ENCODE data around the gene ABR. TPM values are rescaled to one million over a fixed set of nuclear protein-coding genes. Genes with fewer than 3 reads are reported as not detected.
A peak's percentile ranks its signal among the peaks of the same experiment; 100 is the strongest.

The ABR gene
- total RNA-seq, 4 donors from 2014 or later = 35.4 to 192 (median 138) TPM

DNA sequence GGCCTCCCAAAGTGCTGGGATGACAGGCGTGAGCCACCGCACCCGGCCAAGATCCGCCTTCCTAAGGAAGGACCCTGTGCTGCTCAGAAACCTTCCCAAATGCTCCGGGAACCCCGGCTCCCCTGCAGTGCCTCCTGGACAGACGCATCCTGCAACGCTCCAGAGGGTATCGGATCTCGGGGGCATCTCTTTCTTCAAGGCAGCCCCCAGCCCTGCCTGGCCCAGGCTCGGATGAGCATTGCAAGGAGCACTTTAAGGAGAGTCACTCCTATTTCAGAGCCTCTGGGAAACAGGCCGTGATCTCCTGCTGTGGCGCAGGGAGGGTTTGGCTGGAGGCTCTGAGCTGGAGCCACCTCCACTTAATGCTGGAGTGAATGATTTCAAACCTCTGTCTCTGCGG, 17.2 kb upstream of the ABR start:
- no peak for DNase-seq
- H3K4me3 ChIP-seq = no peak overlapping the region
- H3K9me3 ChIP-seq = no peaks in the 10 kb centered on the region
- TF ChIP-seq POLR2A (IDR thresholded peaks at IDR 0.05) = no peak
- TF ChIP-seq, protein P1, sequence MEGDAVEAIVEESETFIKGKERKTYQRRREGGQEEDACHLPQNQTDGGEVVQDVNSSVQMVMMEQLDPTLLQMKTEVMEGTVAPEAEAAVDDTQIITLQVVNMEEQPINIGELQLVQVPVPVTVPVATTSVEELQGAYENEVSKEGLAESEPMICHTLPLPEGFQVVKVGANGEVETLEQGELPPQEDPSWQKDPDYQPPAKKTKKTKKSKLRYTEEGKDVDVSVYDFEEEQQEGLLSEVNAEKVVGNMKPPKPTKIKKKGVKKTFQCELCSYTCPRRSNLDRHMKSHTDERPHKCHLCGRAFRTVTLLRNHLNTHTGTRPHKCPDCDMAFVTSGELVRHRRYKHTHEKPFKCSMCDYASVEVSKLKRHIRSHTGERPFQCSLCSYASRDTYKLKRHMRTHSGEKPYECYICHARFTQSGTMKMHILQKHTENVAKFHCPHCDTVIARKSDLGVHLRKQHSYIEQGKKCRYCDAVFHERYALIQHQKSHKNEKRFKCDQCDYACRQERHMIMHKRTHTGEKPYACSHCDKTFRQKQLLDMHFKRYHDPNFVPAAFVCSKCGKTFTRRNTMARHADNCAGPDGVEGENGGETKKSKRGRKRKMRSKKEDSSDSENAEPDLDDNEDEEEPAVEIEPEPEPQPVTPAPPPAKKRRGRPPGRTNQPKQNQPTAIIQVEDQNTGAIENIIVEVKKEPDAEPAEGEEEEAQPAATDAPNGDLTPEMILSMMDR (IDR thresholded peaks at IDR 0.05) = no peak
- H3K4me1 ChIP-seq = no peaks in the 10 kb centered on the region
- no peaks in the 10 kb centered on the region for H3K36me3 ChIP-seq
- intact Hi-C loops (cut with DNase I; ENCODE audit: low total_unique reads) = no loop called here
- H3K27ac ChIP-seq = peak overlapping the region in 1 of 2 donors; percentile 49
- H3K27me3 ChIP-seq = no peaks in the 10 kb centered on the region

DNA sequence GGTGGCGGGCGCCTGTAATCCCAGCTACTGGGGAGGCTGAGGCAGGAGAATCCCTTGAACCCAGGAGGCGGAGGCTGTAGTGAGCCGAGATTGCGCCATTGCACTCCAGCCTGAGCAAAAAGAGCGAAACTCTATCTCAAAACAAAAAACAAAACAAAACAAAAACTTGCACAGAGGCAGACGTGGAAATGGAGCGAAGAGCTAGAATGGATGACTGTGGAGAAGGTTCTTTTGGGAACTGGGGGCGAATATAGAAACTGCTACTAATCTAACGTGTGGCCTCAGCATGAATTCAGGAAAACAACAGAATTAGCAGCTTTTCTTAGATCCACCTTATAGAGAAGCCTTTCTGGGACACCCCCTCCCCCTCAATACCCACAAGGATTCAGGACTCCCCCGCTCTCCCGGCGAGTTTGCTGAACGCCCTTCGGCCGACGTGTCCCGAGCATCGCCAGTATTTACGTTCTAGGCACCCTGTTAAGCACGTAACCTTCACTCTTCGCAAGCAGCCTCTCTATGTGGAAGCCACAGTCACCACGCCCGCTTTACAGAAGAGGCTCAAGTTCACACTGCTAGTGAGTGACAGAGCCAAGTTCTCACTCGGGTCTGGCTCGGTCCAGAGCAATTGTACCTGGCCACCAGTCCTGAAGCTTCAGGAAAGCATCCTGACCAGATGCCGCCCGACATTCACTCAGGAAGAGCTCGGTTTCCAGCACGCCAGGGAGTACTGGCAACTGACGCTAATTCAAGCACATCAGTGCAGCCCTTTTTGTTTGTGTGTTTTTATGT, 13.3 kb upstream of the ABR start:
- Histone ChIP-seq H3K9me3 (no peaks in the 10 kb centered on the region), H3K4me3 (no peak overlapping the region), H3K4me1 (no peaks in the 10 kb centered on the region), H3K27ac (no peak overlapping the region), H3K27me3 (no peaks in the 10 kb centered on the region), H3K36me3 (no peaks in the 10 kb centered on the region)
- intact Hi-C loops (cut with DNase I; ENCODE audit: low total_unique reads) = no loop called here
- DNase-seq = no peak
- no peak for TF ChIP-seq POLR2A (IDR thresholded peaks at IDR 0.05)
- TF ChIP-seq, protein P1 (IDR thresholded peaks at IDR 0.05) = no peak

DNA sequence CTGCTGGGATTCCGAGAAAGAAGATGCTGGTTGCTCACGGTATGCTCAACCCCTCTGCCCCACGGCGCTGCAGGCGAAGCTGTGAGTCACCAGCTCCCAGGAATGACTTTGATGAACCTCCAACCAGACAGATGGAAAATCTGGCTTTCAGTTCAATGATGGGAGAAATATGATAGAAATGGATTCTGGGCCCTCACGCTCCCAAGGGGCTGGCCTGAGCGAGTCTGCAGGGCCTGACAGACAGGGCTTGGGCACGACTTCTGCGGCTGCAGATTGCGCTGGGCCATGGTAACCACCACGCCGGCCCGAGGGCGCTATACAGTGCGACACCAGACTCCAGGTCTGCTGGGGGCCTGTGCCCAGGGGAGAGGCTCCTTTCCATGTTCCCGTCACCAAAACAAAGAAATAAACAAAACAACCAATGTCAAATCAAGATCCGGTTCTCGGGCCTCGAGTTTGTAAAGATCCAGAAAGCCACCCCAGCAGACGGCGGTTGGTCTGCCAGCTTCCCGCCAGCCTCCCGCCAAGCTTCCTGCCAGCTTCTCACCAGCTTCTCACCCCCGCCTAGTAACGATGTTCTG, 11.1 kb upstream of the ABR start:
- DNase-seq = no peak
- H3K27ac ChIP-seq = no peak overlapping the region
- H3K4me3 ChIP-seq = no peak overlapping the region
- no peak for TF ChIP-seq POLR2A (IDR thresholded peaks at IDR 0.05)
- TF ChIP-seq, protein P1 (IDR thresholded peaks at IDR 0.05) = no peak
- no peaks in the 10 kb centered on the region for H3K27me3 ChIP-seq
- H3K4me1 ChIP-seq = no peaks in the 10 kb centered on the region
- intact Hi-C loops (cut with DNase I; ENCODE audit: low total_unique reads) = no loop called here
- no peaks in the 10 kb centered on the region for H3K36me3 ChIP-seq
- no peaks in the 10 kb centered on the region for H3K9me3 ChIP-seq

DNA sequence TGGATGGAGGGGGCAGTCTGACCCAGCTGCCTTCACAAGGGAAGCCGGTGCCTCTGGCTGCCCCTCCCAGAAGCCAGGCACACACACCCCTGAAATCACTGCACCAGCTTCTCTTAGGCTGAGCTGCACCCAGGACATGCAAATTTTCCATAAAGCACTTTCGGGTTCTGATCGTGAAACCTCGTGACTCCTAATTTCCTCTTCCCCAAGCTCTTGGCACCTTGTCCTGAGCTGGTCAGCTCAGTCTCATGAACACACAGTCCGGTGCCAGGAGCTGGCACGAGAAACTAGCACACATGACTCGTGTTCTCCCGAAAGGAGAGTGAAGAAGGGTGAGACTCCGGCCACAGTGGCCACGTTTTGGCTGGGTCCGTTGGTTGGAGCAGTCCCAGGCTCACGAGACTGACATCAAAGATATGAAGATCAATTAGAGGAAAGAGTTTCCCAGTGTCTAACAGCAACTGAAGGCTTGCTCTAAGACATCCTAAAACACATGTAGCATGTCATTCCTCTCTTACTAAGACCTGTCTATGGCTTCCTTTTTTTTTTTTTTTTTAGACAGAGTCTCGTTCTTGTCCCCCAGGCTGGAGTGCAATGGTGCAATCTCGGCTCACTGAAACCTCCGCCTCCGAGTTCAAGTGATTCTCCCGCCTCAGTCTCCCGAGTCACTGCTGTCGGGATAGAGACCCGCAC, 9.2 kb upstream of the ABR start:
- Histone ChIP-seq H3K27ac (peak overlapping the region; percentile 30 to 77), H3K36me3 (no peaks in the 10 kb centered on the region), H3K27me3 (no peaks in the 10 kb centered on the region), H3K4me1 (no peaks in the 10 kb centered on the region), H3K4me3 (no peak overlapping the region), H3K9me3 (no peaks in the 10 kb centered on the region)
- TF ChIP-seq POLR2A (IDR thresholded peaks at IDR 0.05) = no peak
- TF ChIP-seq, protein P1 (IDR thresholded peaks at IDR 0.05) = no peak
- intact Hi-C loops (cut with DNase I; ENCODE audit: low total_unique reads) = no loop called here
- peak; percentile 87 to 91 for DNase-seq
